HAP-1 (cell line): ENCODE data around the gene UQCC2.

ENCODE experiments used
- DNase-seq, 2 experiments: peaks; one replicate each; pipeline ENCODE4 v3.0.0-alpha.2; 2016 to 2020; ENCODE audit warnings: low spot score in 2 of 2
- H3K27me3 ChIP-seq: fragments of 250-450 bp; sonication (Bioruptor Pico); 2 replicates; pipeline ENCODE4 v1.5.1; 2020; ENCODE audit warnings: low read depth, mild to moderate bottlenecking, moderate library complexity
- H3K36me3 ChIP-seq: fragments of 250-450 bp; sonication (Bioruptor Pico); replicated peaks from 2 replicates; pipeline ENCODE4 v1.5.1; 2020; ENCODE audit warnings: mild to moderate bottlenecking
- H3K4me1 ChIP-seq: fragments of 250-450 bp; sonication (Bioruptor Pico); 2 replicates; pipeline ENCODE4 v1.5.1; 2020; ENCODE audit warnings: mild to moderate bottlenecking
- H3K4me3 ChIP-seq: fragments of 250-450 bp; sonication (Bioruptor Pico); 2 replicates; pipeline ENCODE4 v1.5.1; 2020; ENCODE audit warnings: mild to moderate bottlenecking, moderate library complexity
- H3K9me3 ChIP-seq: fragments of 250-450 bp; sonication (Bioruptor Pico); 2 replicates; pipeline ENCODE4 v1.5.1; 2020; ENCODE audit warnings: mild to moderate bottlenecking, moderate library complexity
- in situ Hi-C: fragments of 300-500 bp; cut with MboI; formaldehyde crosslinking; loops from 3 replicates; pipeline ENCODE4 v1.14.3; 2020; ENCODE audit warnings: low sequenced_read_pairs, inconsistent platforms, mixed read lengths

The UQCC2 gene

DNA sequence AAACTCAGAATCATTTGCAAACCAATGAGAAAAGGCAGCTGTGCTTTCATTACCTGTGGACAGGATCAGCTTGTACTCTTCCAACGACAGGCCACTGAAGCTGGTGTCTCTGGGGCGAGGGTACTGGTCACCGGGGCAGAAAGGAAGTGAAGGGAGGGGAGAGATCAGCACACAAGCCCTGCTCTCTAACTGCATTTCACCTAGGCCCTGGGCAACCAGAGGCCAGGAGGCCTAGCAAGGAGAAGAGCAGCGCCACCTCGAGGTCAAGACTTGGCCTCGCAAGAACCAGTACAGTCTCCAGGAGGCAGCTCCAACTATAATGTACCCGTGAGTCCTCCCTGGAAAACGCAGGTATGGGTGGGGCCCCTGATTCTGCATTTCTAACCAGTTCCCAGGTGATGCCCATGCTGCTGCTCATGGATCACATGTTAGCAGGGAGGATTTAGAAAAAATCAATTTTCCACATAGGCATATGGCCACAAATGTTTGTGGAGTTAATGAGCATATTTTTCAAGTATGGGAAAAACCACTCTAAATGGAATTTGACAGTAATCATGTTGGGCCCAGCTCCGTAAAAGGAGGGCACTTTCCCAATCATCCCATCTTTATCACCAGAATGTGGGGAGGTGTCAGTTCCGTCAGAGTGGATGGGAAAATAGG lies 11.0 kb downstream of the UQCC2 start:
- in situ Hi-C loops, result loop anchor here (5.0 kb wide), 1 partner anchor 113 kb away; no protein-coding TSS in a partner anchor
- H3K9me3 ChIP-seq, result no peaks in the 10 kb centered on the region
- H3K4me3 ChIP-seq, result no peak overlapping the region
- peaks cover 60% of the 10 kb centered on the region for H3K36me3 ChIP-seq
- DNase-seq, result peak; percentile 42 to 84
- no peaks in the 10 kb centered on the region for H3K4me1 ChIP-seq
- no peaks in the 10 kb centered on the region for H3K27me3 ChIP-seq

GRCh38 chr6:33699739-33700138 lies 11.8 kb downstream of the UQCC2 start:
- in situ Hi-C loops, result loop anchor here (5.0 kb wide), 1 partner anchor 112 kb away; no protein-coding TSS in a partner anchor
- Histone ChIP-seq H3K4me1 (no peaks in the 10 kb centered on the region), H3K27me3 (no peaks in the 10 kb centered on the region), H3K9me3 (no peaks in the 10 kb centered on the region), H3K36me3 (peaks cover 68% of the 10 kb centered on the region), H3K4me3 (no peak overlapping the region)
- DNase-seq, result no peak

GRCh38 chr6:33699131-33699530 lies 12.4 kb downstream of the UQCC2 start:
- Histone ChIP-seq H3K9me3 (no peaks in the 10 kb centered on the region), H3K4me3 (no peak overlapping the region), H3K27me3 (no peaks in the 10 kb centered on the region), H3K36me3 (peaks cover 71% of the 10 kb centered on the region), H3K4me1 (no peaks in the 10 kb centered on the region)
- in situ Hi-C loops, result no loop called here
- no peak for DNase-seq

DNA sequence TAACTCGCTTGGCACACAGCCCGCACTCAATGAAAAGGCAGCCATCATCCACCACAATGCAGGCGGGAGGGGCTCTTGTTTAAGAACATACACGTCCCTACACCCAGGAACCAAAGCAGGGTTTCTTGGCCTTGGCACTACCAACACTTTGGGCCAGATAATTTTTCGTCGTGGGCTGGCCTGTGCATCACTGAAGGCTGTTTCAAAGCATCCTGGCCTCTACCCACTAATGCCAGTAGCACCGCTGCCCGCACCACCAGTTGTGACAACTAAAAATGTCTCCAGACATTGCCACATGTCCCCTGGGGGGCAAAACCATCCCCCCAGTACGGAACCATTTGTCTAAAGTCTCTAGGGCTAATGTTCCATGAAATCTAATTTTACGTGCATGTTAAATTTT lies 13.0 kb downstream of the UQCC2 start:
- no peaks in the 10 kb centered on the region for H3K9me3 ChIP-seq
- no peak for DNase-seq
- H3K36me3 ChIP-seq, result peaks cover 75% of the 10 kb centered on the region
- H3K4me3 ChIP-seq, result no peak overlapping the region
- no peaks in the 10 kb centered on the region for H3K4me1 ChIP-seq
- in situ Hi-C loops, result no loop called here
- no peaks in the 10 kb centered on the region for H3K27me3 ChIP-seq

GRCh38 chr6:33697845-33698244 lies 13.7 kb downstream of the UQCC2 start:
- H3K36me3 ChIP-seq, result peaks cover 80% of the 10 kb centered on the region
- H3K4me3 ChIP-seq, result no peak overlapping the region
- H3K9me3 ChIP-seq, result no peaks in the 10 kb centered on the region

DNA sequence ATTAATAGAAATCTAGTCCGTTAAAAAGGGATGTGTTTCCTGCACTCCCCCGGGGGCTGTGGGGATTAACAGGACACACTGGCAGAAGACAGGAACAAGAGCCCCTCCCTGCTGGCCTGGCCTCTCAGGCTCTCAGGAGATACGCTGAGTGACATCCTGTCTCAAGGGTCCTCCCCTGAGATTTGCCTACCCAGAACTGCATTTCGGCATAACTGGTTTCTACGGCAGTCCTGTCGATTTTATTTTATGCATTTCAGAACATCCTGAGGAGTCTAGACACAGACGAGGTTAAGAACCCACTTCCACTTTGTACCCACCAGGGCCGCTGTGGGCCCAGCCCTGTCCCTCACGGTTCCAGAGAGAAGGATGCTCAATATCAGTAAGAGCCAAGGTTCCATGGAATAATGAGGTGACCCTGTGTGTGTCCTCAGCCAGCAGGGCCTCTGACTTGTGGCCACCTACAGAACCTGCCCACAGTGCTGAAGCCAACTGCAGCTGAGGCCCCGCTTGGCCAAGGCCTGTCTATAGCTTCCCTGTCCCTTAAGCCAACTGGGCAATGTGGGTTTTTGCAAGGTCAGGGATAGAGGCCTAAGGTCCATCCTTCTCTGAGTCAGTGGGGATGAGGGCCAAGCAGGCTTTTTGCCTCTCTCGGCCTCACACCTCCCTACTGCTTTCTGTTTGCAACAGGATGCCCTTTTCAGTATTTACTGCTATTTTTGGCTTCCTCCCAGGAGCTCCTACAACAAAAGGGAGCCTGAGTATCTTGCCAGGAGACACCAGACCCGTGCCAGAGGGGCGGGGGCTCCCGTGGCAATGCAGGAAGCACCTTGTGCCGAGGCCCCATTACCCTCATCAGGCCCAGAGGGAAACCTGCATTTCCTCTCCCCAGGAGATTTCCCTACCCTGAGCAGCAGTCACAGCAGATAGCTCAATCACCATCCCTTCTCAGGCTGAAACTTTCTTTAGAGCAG lies 14.7 kb downstream of the UQCC2 start:
- H3K4me1 ChIP-seq, result no peaks in the 10 kb centered on the region
- H3K27me3 ChIP-seq, result no peaks in the 10 kb centered on the region
- H3K4me3 ChIP-seq, result no peak overlapping the region
- in situ Hi-C loops, result no loop called here
- H3K9me3 ChIP-seq, result no peaks in the 10 kb centered on the region
- no peak for DNase-seq
- peaks cover 84% of the 10 kb centered on the region for H3K36me3 ChIP-seq

More at GRCh38 chr6:33697845-33698244, 13.7 kb downstream of the UQCC2 start:
- DNase-seq, result no peak
- in situ Hi-C loops, result no loop called here
- no peaks in the 10 kb centered on the region for H3K27me3 ChIP-seq
- H3K4me1 ChIP-seq, result no peaks in the 10 kb centered on the region

- H3K9me3 ChIP-seq, result no peaks in the 10 kb centered on the region
- peaks cover 91% of the 10 kb centered on the region for H3K36me3 ChIP-seq
- no peak overlapping the region for H3K4me3 ChIP-seq
- H3K27me3 ChIP-seq, result no peaks in the 10 kb centered on the region
- DNase-seq, result no peak
- in situ Hi-C loops, result no loop called here
- H3K4me1 ChIP-seq, result no peaks in the 10 kb centered on the region
These were observed 15.4 kb downstream of the UQCC2 start for GRCh38 chr6:33696076-33696475.

GRCh38 chr6:33695451-33695887 lies 16.0 kb downstream of the UQCC2 start:
- Histone ChIP-seq H3K9me3 (no peaks in the 10 kb centered on the region), H3K4me1 (no peaks in the 10 kb centered on the region), H3K27me3 (no peaks in the 10 kb centered on the region), H3K36me3 (peaks cover 91% of the 10 kb centered on the region), H3K4me3 (no peak overlapping the region)
- in situ Hi-C loops, result no loop called here
- no peak for DNase-seq

- Histone ChIP-seq H3K9me3 (no peaks in the 10 kb centered on the region), H3K4me1 (no peaks in the 10 kb centered on the region), H3K4me3 (no peak overlapping the region), H3K36me3 (peaks cover 91% of the 10 kb centered on the region), H3K27me3 (no peaks in the 10 kb centered on the region)
- in situ Hi-C loops, result no loop called here
- no peak for DNase-seq
These were observed 16.5 kb downstream of the UQCC2 start for GRCh38 chr6:33694977-33695376.

GRCh38 chr6:33694401-33694931 lies 17.0 kb downstream of the UQCC2 start:
- Histone ChIP-seq H3K4me3 (no peak overlapping the region), H3K9me3 (no peaks in the 10 kb centered on the region), H3K27me3 (no peaks in the 10 kb centered on the region), H3K4me1 (no peaks in the 10 kb centered on the region), H3K36me3 (peaks cover 91% of the 10 kb centered on the region)
- in situ Hi-C loops, result no loop called here
- DNase-seq, result no peak

DNA sequence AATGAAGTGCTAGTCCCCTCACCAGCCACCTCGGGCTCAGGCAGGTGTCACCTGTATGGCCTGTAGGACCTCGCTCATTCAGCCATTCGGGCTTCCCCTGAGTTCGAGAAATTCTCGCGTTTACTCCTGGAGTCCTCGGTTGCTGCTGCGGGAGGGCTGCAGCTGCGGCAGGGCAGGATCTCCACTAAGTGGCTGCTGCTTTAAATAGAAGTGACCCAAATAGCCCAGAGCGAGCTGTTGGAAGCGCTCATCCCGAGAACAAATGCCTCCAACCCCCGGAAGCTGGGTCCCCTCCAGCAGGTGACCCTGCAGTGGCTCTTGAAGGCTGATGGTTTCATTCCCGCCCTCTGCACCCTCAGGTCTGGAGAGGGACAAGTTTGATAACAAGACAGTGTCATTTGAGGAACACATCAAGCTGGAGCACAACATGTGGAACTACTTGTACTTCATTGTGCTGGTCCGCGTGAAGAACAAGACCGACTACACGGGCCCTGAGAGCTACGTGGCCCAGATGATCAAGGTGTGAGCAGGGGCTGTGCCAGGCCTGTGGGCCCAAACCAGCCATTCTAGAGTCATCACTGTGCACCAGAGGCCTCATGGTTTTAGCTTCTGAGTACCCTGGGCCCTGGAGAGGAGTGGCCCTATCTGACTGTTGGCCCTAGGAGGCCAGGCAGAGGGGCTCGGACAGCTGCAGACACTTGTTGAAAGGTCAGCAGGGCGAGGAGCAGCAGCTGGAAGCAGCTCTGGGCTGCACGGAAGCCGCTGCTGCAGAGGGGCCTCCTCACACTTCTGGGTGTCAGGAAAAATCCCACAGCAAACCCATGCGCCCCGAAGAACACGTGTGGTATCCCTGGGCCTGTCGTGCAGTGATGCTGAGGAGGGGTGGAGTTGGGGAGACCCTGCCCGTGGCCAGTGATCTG lies 18.1 kb downstream of the UQCC2 start:
- H3K36me3 ChIP-seq, result peaks cover 91% of the 10 kb centered on the region
- in situ Hi-C loops, result no loop called here
- H3K4me3 ChIP-seq, result no peak overlapping the region
- no peaks in the 10 kb centered on the region for H3K9me3 ChIP-seq
- H3K4me1 ChIP-seq, result no peaks in the 10 kb centered on the region
- DNase-seq, result no peak
- no peaks in the 10 kb centered on the region for H3K27me3 ChIP-seq

- H3K4me1 ChIP-seq, result no peaks in the 10 kb centered on the region
- no peak for DNase-seq
- H3K27me3 ChIP-seq, result no peaks in the 10 kb centered on the region
- peaks cover 88% of the 10 kb centered on the region for H3K36me3 ChIP-seq
- no peak overlapping the region for H3K4me3 ChIP-seq
- H3K9me3 ChIP-seq, result no peaks in the 10 kb centered on the region
- in situ Hi-C loops, result no loop called here
These were observed 18.7 kb downstream of the UQCC2 start for GRCh38 chr6:33692760-33693158.

DNA sequence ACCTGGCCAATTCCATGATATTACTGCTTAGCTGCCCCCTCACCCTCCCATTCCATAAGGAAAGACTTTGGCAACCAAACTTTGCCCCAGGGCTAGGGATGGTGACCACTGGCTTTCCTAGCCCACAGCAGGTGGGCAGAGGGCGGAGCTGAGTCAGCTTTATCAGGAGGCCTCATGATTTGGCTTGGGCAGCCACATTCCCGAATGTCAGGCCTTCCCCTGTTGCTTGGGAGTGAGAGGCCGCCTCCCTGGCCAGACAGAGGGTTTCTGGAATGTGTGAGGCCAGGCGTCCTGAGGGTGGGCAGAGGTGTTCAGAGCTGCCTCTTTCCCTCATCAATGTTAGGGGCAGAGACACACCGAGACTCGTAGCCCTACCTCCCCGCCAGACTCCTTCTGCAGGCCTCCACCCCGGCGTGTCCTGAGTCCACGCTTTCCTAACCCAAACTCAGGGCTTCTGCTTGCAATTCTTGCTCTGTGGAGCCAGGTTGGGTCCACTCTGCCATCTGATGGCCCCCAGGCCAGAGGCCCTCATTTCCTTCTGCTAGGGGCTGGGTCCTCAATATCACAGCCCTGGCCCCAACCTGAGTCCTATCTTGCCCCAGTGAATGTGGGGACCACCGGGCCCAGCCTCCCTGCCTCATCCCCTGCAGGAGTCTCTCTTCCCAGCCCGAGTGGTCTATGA lies 19.3 kb downstream of the UQCC2 start:
- Histone ChIP-seq H3K9me3 (no peaks in the 10 kb centered on the region), H3K36me3 (peaks cover 83% of the 10 kb centered on the region), H3K27me3 (no peaks in the 10 kb centered on the region), H3K4me1 (no peaks in the 10 kb centered on the region), H3K4me3 (no peak overlapping the region)
- in situ Hi-C loops, result no loop called here
- no peak for DNase-seq
